ENCODE results near the gene SCN5A.

SCN5A gene

GRCh38 chr3:38510631-38511030, 138.9 kb downstream of the SCN5A start:
- Mint-ChIP-seq H3K27ac (no peak overlapping the region), H3K4me3 (no peak overlapping the region), H3K27me3 (ENCODE audit: low read depth) (no peaks in the 10 kb centered on the region), H3K36me3 (ENCODE audit: low read depth) (peaks cover 21% of the 10 kb centered on the region), H3K9me3 (no peaks in the 10 kb centered on the region), H3K4me1 (ENCODE audit: low read depth) (no peaks in the 10 kb centered on the region)

- peaks cover 20% of the 10 kb centered on the region for H3K36me3 Mint-ChIP-seq (ENCODE audit: low read depth)
- no peak overlapping the region for H3K4me3 Mint-ChIP-seq
- no peaks in the 10 kb centered on the region for H3K27me3 Mint-ChIP-seq (ENCODE audit: low read depth)
- H3K9me3 Mint-ChIP-seq, result no peaks in the 10 kb centered on the region
- no peaks in the 10 kb centered on the region for H3K4me1 Mint-ChIP-seq (ENCODE audit: low read depth)
- H3K27ac Mint-ChIP-seq, result no peak overlapping the region
Observed at GRCh38 chr3:38509732-38510131, 139.8 kb downstream of the SCN5A start.

GRCh38 chr3:38507120-38507519, 142.4 kb downstream of the SCN5A start:
- no peak overlapping the region for H3K27ac Mint-ChIP-seq
- peaks cover 22% of the 10 kb centered on the region for H3K36me3 Mint-ChIP-seq (ENCODE audit: low read depth)
- H3K27me3 Mint-ChIP-seq (ENCODE audit: low read depth), result no peaks in the 10 kb centered on the region
- H3K4me1 Mint-ChIP-seq (ENCODE audit: low read depth), result no peaks in the 10 kb centered on the region
- no peaks in the 10 kb centered on the region for H3K9me3 Mint-ChIP-seq
- H3K4me3 Mint-ChIP-seq, result no peak overlapping the region

GRCh38 chr3:38500688-38501417, 148.6 kb downstream of the SCN5A start:
- Mint-ChIP-seq H3K4me3 (no peak overlapping the region), H3K9me3 (no peaks in the 10 kb centered on the region), H3K27me3 (ENCODE audit: low read depth) (no peaks in the 10 kb centered on the region), H3K4me1 (ENCODE audit: low read depth) (peaks cover 18% of the 10 kb centered on the region), H3K36me3 (ENCODE audit: low read depth) (peaks cover 23% of the 10 kb centered on the region), H3K27ac (no peak overlapping the region)
